KOPT-K1 (cell line): Measurements from ENCODE around the gene NRIP3.

Experiments used
- H3K27ac ChIP-seq: fragments of 200-600 bp; sonication (generic); 2 replicates; pipeline ENCODE4 v1.5.1; 2016; ENCODE audit warnings: antibody characterized with exemption, mild to moderate bottlenecking, low read depth, low read length; ENCODE audit not compliant: poor library complexity, severe bottlenecking
- H3K36me3 ChIP-seq: fragments of 200-600 bp; sonication (generic); 2 replicates; pipeline ENCODE4 v1.5.1; 2017; ENCODE audit warnings: antibody characterized with exemption, mild to moderate bottlenecking, low read length, moderate library complexity; ENCODE audit not compliant: insufficient read depth
- H3K9me3 ChIP-seq: fragments of 200-600 bp; sonication (generic); 2 replicates; pipeline ENCODE4 v1.5.1; 2017; ENCODE audit warnings: antibody characterized with exemption, low read length, mild to moderate bottlenecking; ENCODE audit not compliant: insufficient read depth, poor library complexity, severe bottlenecking

NRIP3 gene

DNA sequence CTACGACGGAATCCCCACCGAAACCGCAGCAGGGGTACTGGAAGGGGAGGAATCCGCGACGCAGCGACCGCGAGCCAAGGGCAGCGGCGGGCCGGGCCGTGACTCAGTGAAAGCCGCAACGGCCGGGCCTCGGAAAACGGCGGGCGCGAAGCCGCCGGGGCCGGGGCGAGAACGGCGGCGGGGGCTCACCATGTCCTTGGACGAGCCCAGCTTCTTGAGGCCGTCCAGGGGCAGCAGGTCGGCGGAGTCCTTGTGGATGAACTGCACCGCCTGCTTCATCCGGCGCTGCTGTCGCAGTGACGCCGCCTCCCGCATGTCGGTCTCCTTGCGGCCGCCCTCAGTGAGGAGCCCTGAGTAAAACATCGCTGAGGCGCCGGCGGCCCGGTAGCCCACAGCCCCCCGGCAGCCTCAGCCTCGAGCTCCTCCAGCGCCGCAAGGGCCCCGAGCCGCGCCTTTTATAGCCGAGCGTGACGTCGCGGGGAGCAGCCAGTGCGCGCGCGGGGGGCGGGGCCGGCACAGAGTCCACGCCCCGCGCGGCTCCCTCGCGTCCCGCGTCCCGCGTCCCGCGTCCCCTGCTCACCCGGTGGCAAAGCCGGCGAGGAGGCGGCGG lies at the start of gene NRIP3:
Gene NRIP3, minus strand, starts transcription at position 429 of the 610 bp plus-strand sequence. Its CDS starts 66 bp downstream, at position 363.
- Histone ChIP-seq H3K36me3 (no peaks in the 10 kb centered on the region), H3K27ac (no peak within 1 kb of the TSS), H3K9me3 (no peaks in the 10 kb centered on the region)

DNA sequence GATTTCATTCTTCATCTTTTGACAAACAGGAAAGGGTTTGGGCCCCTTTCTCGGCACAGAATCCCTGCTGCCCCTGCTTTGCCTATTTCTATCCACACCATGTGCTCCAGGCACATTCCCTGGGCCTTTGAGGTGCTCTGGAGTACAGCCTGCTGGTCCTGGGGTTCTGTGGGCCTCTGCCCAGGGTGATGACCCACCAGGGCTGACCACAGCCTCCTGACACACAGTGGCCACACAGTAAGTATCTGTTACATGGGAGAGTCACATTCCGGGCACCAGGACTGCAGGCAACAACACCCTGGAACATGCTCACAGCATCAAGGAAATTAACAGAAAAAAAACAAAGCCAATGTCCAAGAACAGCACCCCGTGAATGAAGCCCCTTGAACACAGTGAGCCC lies 48.5 kb upstream of the NRIP3 start:
- H3K27ac ChIP-seq, result no peak overlapping the region

DNA sequence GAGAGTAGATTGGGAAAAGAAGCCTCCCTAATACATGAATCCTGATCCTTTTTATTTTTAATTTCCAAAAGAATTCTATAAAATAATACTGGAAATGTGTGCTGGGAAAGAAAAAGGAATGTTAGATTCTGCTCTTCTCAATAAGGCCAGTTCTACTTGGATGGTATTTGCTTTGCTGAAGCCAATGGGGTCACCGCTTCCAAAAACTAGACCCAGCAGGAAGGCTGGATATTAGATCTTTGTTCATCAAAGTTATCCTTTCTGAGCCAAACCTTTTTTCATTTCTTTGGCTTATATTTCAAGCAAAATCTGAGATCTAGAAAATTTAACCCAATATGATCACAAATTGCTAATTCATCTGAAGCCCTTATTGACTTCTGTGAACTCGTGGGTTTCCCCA lies 46.2 kb upstream of the NRIP3 start:
- no peak overlapping the region for H3K27ac ChIP-seq
- no peaks in the 10 kb centered on the region for H3K9me3 ChIP-seq
- no peaks in the 10 kb centered on the region for H3K36me3 ChIP-seq

More for the DNA sequence above, 48.5 kb upstream of the NRIP3 start:
- Histone ChIP-seq H3K9me3 (no peaks in the 10 kb centered on the region), H3K36me3 (no peaks in the 10 kb centered on the region)

DNA sequence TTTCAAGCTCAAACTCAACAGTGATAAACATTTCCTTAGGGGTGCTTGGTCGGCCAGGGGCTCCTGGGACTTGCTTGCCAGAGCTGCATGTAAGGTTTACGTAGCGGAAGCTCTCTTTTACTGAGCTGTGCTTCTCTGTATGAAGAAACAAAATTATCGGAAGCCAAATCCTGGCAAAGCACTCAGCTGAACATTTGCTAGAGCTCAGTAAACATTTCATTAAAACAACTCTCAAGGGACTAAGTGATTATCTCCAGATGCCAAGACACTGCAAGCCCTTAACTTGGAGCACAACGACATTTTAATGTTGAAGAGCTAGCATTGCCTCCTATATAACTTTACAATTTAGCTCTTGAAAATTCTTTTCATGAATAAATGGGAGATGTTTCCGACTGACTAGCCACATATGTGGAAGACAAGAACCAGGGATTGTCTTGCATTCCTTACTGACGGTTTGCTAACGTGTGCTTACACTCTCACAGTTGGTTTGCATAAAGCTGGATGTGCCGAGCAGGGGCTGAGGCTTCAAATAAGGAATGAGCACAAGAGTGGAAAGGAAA lies 44.2 kb upstream of the NRIP3 start:
- Histone ChIP-seq H3K27ac (no peak overlapping the region), H3K9me3 (no peaks in the 10 kb centered on the region), H3K36me3 (no peaks in the 10 kb centered on the region)

DNA sequence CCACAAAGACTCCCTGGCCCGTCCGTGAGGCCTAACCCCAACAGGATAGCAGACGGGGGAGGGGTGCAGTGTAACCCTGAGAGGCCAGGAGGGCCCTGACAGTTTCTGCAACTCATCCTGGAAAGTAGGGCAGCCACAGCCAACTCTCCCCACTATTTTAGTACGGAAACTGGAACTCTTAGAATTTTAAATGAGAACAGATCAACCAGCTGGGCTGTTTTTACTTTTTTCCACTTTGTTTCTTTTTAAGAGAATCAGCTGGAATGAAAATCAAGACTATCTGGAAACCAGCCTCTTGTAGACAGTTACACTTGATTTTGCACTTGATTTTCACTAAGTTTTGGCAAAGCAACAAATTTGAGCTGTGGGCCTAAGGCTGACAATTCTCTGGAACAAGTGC lies 42.7 kb upstream of the NRIP3 start:
- no peak overlapping the region for H3K27ac ChIP-seq
- H3K9me3 ChIP-seq, result no peaks in the 10 kb centered on the region

DNA sequence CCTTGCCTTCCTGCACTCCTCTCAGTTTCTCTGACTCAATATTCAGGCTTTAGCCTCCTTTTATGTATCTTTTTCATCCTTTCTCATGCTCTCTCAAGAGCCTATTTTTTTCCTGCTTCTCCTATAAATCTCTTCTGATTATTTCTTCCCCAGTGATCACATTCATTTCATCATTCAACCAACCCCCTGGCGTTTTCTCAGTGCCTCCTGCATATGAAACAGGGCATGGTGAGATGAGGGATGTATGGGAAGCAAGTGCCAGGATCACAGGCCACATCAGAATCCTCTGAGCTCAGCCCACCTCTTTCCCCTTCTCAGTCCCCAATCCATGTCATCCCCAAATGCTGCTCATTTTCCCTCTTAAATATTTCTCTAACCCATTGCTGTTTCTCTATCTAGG lies 38.7 kb upstream of the NRIP3 start:
- H3K36me3 ChIP-seq, result no peaks in the 10 kb centered on the region

More for the DNA sequence above, 42.7 kb upstream of the NRIP3 start:
- no peaks in the 10 kb centered on the region for H3K36me3 ChIP-seq

DNA sequence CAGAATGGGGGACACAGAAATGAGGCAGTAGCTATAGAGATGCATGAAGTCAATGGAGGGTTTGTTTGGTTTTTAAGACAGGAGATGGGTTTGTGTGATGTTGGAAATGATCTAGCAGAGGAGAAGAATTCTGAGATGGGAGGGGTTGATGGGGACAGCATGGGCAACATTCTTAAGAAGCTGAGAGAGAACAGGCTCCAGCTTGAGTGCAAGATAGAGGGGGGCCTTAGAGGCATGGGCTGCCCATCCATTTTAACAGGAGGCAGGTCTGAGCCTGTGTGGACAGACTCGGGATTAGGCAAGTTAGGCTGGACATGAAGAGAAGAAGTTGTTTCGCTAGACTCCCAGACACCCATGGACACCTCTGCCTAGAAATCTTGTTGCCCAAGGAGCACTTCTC lies 37.9 kb upstream of the NRIP3 start:
- no peaks in the 10 kb centered on the region for H3K9me3 ChIP-seq
- no peaks in the 10 kb centered on the region for H3K36me3 ChIP-seq
- no peak overlapping the region for H3K27ac ChIP-seq

More for the DNA sequence above, 38.7 kb upstream of the NRIP3 start:
- Histone ChIP-seq H3K9me3 (no peaks in the 10 kb centered on the region), H3K27ac (no peak overlapping the region)

DNA sequence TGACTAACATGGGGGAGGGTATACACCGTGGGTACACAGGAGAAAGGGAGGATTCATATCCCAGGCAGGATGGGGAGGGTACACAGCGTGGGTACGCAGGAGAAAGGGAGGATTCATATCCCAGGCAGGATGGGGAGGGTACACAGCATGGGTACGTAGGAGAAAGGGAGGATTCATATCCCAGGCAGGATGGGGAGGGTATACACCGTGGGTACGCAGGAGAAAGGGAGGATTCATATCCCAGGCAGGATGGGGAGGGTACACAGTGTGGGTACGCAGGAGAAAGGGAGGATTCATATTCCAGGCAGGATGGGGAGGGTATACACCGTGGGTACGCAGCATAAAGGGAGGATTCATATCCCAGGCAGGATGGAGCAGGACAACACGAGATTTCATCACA lies 36.6 kb upstream of the NRIP3 start:
- no peak overlapping the region for H3K27ac ChIP-seq
- H3K36me3 ChIP-seq, result no peaks in the 10 kb centered on the region
- no peaks in the 10 kb centered on the region for H3K9me3 ChIP-seq

DNA sequence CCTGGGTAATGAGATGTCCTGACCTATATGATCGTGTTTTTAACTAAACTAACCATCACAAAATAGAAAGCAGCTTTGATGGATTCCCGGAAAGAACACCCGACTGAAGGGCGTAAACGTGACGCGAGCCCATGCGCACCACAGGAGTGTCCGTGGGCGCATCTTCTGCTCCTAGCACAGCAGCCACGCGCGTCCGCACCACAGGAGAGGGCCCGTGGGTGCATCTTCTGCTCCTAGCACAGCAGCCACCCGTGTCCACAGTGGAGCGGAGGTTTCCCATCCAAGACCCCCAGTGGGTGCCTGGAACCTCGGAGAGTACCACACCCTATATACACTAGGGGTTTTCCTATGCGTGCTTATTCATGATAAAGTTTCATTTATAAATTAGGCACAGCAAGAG lies 36.1 kb upstream of the NRIP3 start:
- Histone ChIP-seq H3K27ac (no peak overlapping the region), H3K36me3 (no peaks in the 10 kb centered on the region), H3K9me3 (no peaks in the 10 kb centered on the region)

DNA sequence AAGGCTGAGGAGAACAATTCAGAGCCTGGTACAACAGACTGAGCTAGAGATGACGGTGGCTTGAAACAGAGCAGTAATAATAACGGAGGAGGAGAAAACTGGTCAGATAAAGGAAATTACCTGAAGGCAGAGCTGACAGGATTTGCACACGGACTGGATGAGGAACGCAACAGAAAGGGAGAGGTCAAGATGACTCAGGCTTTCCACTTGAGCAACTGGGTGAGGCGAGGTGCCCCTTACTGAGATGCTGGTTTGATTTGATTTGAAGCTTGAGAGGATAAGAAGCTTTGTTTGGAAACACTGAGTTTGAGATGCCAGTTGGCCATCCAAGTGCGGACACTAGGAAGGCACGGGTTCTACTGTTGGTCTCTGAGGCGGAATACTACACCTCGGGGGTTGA lies 35.4 kb upstream of the NRIP3 start:
- no peaks in the 10 kb centered on the region for H3K9me3 ChIP-seq
- H3K27ac ChIP-seq, result no peak overlapping the region
- no peaks in the 10 kb centered on the region for H3K36me3 ChIP-seq

DNA sequence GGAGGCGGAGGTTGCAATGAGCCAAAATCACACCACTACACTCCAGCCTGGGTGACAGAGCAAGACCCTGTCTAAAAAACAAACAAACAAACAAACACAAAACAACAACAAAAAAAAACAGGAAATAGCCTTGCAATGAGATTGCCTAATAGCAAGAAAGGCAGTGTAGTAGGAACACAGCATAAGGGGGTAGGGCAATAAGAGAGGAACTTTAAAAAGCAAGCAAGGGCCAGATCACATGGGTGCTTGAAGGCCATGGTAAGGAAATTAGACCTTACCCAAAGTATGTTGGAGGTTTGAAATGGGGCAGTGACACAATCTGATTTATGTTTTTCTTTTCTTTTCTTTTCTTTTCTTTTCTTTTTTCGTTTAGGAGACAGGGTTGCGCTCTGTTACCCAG lies 34.7 kb upstream of the NRIP3 start:
- Histone ChIP-seq H3K9me3 (no peaks in the 10 kb centered on the region), H3K27ac (no peak overlapping the region), H3K36me3 (no peaks in the 10 kb centered on the region)

DNA sequence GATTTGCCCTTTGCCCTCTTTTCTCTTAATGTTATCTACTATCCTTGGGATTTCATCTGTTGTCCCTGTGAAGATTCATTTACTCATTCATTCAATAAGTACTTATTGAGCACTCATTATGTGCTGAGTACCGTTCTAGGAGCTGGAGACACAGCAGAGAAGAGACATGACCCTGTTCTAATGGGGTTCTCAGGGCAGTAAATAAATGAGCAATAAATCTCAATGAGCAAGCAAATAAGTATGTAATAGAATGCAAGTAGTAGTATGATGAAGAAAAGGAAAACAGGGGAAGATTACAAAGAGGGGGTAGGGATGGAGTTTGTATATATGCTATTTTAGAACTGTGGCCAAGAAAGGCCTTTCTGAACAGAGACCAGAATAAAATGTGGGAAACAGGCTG lies 34.2 kb upstream of the NRIP3 start:
- Histone ChIP-seq H3K27ac (no peak overlapping the region), H3K36me3 (no peaks in the 10 kb centered on the region)

DNA sequence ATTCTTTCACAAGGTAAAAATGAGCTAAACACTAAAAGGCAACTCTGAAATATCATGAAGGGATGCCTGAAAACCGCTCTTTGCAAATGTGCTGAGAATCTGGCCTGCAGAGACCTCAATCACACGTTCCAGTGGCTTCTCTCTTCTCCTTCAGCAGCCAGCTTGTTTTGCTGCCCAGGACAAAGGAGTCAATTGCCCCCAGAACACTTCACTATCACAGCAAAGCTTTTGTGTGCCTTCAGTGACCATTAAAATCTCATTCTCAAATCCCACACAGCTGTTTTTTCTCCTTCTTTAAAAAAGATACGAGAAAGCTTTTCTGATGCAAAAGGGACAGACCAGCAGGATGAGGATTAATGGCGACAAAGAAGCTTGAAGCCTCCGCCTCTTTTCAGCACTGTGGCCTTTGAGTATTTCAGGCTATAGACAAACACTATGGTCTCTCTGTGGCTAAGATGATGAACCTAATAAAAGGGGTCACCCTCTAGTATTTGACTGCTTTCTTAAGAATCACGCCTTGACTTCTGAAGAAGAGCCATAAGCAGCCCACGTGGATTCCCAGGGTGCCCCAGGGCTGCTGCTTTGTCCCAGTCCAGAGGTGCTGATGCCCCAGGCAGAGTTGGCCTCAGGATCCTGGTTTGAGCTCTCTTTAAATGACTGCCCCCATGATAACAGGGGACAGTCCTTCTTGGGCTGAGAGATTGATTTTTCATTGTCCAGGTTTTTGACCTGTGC lies 33.4 kb upstream of the NRIP3 start:
- no peak overlapping the region for H3K27ac ChIP-seq
- no peaks in the 10 kb centered on the region for H3K9me3 ChIP-seq
- H3K36me3 ChIP-seq, result no peaks in the 10 kb centered on the region

More for the DNA sequence above, 34.2 kb upstream of the NRIP3 start:
- H3K9me3 ChIP-seq, result no peaks in the 10 kb centered on the region

DNA sequence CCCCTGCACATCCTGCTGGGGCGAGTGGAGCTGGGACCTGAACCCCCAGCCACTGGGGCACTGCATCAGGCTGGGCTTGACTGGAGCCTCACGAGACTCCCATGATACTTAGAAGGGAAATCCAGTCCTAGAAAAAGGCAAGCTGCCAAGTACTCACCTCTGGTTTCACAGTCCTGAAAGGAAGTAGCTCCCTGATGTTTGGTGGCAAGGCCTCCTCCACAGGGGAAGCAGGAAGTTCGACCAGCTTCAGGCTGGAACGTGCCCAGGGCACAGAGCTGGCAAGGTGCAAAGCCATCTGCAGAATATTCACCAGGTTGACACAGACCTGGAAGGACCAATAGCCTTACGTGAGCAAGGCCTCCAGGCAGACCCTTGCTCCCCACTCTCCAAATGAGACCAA lies 26.8 kb upstream of the NRIP3 start:
- no peak overlapping the region for H3K27ac ChIP-seq
- no peaks in the 10 kb centered on the region for H3K9me3 ChIP-seq
- no peaks in the 10 kb centered on the region for H3K36me3 ChIP-seq

DNA sequence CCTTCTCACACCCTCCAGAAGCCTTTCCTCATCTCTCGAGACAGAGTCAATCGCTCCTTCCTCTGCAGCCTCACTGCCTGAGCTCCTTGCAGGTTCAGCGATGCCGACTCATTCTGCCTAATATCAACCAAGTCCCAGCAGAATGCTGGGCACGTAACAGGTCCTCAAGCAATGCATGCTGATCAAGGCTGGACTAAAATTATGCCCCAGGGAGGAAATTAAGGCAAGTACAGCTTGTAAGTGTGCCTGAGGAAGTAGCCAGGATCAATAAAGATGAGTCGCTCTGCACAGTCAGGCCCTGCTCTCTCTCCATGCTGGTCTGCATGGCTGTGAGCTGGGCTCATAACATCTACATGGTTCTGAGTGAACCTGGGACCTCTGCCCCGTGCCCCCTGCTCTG lies 25.6 kb upstream of the NRIP3 start:
- no peak overlapping the region for H3K27ac ChIP-seq
- H3K36me3 ChIP-seq, result no peaks in the 10 kb centered on the region
- no peaks in the 10 kb centered on the region for H3K9me3 ChIP-seq

DNA sequence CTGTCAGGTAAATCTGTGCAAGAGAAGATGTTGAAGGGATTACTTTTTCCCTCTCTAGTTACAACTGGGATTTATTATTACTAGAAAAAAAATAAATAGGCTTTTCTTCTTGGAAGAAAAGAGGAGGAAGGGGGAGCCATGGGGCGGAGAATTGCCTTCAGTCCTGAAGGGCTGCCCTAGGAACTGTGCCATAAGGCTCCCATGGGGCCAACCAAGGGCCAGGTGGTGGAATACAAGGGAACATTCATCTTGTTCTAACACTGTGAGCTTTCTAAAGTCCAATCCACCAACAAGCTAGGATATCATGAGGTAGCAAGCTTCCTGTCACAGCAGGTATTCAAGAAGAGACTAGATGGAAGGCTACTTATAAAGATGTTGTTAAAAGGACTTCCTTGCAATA lies 24.8 kb upstream of the NRIP3 start:
- Histone ChIP-seq H3K27ac (no peak overlapping the region), H3K36me3 (no peaks in the 10 kb centered on the region), H3K9me3 (no peaks in the 10 kb centered on the region)
